ENCODE data around the gene NAP1L2.

DNA sequence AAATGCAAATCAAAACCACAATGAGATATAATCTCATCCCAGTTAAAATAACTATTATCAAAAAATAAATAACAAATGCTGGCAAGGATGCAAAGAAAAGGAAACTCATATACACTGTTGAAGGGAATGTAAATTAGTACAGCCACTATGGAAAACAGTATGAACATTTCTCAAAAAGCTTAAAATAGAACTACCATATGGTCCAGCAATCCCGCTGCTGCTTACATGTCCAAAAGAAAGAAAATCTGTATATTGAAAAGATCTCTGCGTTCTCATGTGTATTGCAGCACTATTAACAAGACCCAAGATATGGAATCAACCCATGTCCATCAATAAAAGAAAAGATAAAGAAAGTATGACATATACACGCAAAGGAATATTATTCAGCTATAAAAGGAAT is 3.0 kb upstream of the NAP1L2 start:
- TF ChIP-seq EZH2 (IDR thresholded peaks at IDR 0.05; ENCODE audit: insufficient read depth, poor library complexity, severe bottlenecking) (no peak), EZH2phosphoT487 (IDR thresholded peaks at IDR 0.05; ENCODE audit: insufficient read depth, low read depth) (no peak)

Measured in GM23248 (cell line).